Measurements from ENCODE around the gene RGS6.

RGS6 gene

DNA sequence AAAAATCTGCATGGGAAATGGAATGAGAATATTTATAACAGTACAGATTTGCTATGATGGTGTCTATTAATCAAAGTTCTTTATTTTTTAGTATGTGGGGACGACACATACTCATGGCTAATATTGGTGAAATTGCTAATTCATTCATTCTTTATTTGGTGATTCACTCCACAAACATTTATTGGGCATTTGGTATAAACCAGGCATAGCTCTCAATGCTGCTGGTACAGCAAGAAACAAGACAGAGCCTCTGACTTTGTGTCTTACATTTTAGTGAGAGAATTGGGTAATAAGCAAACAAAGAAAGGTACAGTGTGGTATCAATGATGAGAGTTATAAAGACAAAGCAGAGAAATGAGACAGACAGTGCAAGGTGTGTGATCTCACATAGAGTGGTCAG, 129.5 kb downstream of the RGS6 start:
- H3K79me1 ChIP-seq (ENCODE audit: low read length) = no peaks in the 10 kb centered on the region
- H3K9ac ChIP-seq (ENCODE audit: low read length) = no peak overlapping the region
- H4K91ac ChIP-seq (ENCODE audit: low read depth, low read length) = no peak overlapping the region
- H2BK120ac ChIP-seq (ENCODE audit: insufficient read depth, low read length, poor library complexity) = no peak overlapping the region
- DNase-seq = no peak
- H4K8ac ChIP-seq (ENCODE audit: low read depth, low read length) = no peak overlapping the region
- H3K79me2 ChIP-seq (ENCODE audit: control insufficient read depth, insufficient read depth, low read length, poor library complexity) = no peaks in the 10 kb centered on the region
- H3K18ac ChIP-seq (ENCODE audit: low read length) = no peak overlapping the region
- no peak overlapping the region for H2BK12ac ChIP-seq (ENCODE audit: low read length)
- no peak overlapping the region for H2AFZ ChIP-seq (ENCODE audit: insufficient read depth, low read length, poor library complexity)
- no peak overlapping the region for H3K27ac ChIP-seq (ENCODE audit: low read depth, low read length)
- no peak overlapping the region for H3K23ac ChIP-seq (ENCODE audit: low read length)
- no peak overlapping the region for H3K14ac ChIP-seq (ENCODE audit: low read length)
- H3K4ac ChIP-seq (ENCODE audit: low read depth, low read length) = no peak overlapping the region
- H3K4me2 ChIP-seq (ENCODE audit: low read length) = no peak overlapping the region
- H3K36me3 ChIP-seq (ENCODE audit: control insufficient read depth in 1 of 2, insufficient read depth in 2 of 2, low read length in 2 of 2) = no peaks in the 10 kb centered on the region
- H2BK5ac ChIP-seq (ENCODE audit: low read depth, low read length, poor library complexity) = no peak overlapping the region
- no CpG with 5 or more reads among the region's 1 CpG for WGBS (ENCODE audit: extremely low coverage, insufficient coverage, insufficient read length)
- H2AK5ac ChIP-seq (ENCODE audit: low read length) = no peak overlapping the region
- H3K27me3 ChIP-seq (ENCODE audit: insufficient read depth, low read length) = no peaks in the 10 kb centered on the region
- no peaks in the 10 kb centered on the region for H3K4me1 ChIP-seq (ENCODE audit: control insufficient read depth in 1 of 2, insufficient read depth in 2 of 2, low read length in 2 of 2)
- H3K9me3 ChIP-seq (ENCODE audit: insufficient read depth, low read depth, low read length) = no peaks in the 10 kb centered on the region
- no peak overlapping the region for H3K4me3 ChIP-seq (ENCODE audit: low read depth, low read length)
- H4K12ac ChIP-seq (ENCODE audit: low read depth, low read length) = no peak overlapping the region

DNA sequence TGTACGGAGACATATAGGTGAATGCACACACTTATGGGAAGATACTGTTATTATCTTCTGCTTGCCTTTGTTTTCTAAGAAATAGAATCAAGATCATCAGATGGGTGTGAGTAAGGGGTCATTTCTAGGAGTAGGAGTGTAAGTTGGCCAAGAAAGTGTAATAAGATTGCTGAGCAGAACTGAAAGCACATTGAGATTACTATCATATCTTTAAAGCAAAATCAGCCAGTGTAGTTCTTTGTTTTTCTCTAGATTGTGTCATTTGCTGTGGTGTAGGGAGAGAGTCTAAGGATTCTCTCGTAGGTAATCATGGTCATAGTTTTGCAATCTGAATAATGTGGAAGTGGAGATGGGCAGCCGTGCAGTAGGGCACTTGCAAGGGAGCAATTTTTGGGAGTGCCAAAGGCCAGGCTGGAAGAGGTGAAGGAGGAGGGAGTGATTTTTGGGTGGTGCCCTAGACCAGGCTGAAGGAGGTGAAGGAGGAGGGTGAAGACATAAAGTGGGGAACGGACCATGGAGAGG, 131.6 kb downstream of the RGS6 start:
- H4K8ac ChIP-seq (ENCODE audit: low read depth, low read length) = no peak overlapping the region
- WGBS (ENCODE audit: extremely low coverage, insufficient coverage, insufficient read length) = no CpG with 5 or more reads among the region's 4 CpGs
- no peak overlapping the region for H2BK12ac ChIP-seq (ENCODE audit: low read length)
- H3K27me3 ChIP-seq (ENCODE audit: insufficient read depth, low read length) = no peaks in the 10 kb centered on the region
- no peak overlapping the region for H4K91ac ChIP-seq (ENCODE audit: low read depth, low read length)
- H3K4me1 ChIP-seq (ENCODE audit: control insufficient read depth in 1 of 2, insufficient read depth in 2 of 2, low read length in 2 of 2) = no peaks in the 10 kb centered on the region
- H3K79me2 ChIP-seq (ENCODE audit: control insufficient read depth, insufficient read depth, low read length, poor library complexity) = no peaks in the 10 kb centered on the region
- no peak overlapping the region for H3K4ac ChIP-seq (ENCODE audit: low read depth, low read length)
- no peak overlapping the region for H3K9ac ChIP-seq (ENCODE audit: low read length)
- no peaks in the 10 kb centered on the region for H3K79me1 ChIP-seq (ENCODE audit: low read length)
- H3K18ac ChIP-seq (ENCODE audit: low read length) = no peak overlapping the region
- H3K4me2 ChIP-seq (ENCODE audit: low read length) = no peak overlapping the region
- H2AFZ ChIP-seq (ENCODE audit: insufficient read depth, low read length, poor library complexity) = no peak overlapping the region
- no peak overlapping the region for H3K27ac ChIP-seq (ENCODE audit: low read depth, low read length)
- no peak overlapping the region for H3K14ac ChIP-seq (ENCODE audit: low read length)
- H2BK5ac ChIP-seq (ENCODE audit: low read depth, low read length, poor library complexity) = no peak overlapping the region
- H3K4me3 ChIP-seq (ENCODE audit: low read depth, low read length) = no peak overlapping the region
- H3K23ac ChIP-seq (ENCODE audit: low read length) = no peak overlapping the region
- H3K36me3 ChIP-seq (ENCODE audit: control insufficient read depth in 1 of 2, insufficient read depth in 2 of 2, low read length in 2 of 2) = no peaks in the 10 kb centered on the region
- no peak overlapping the region for H2AK5ac ChIP-seq (ENCODE audit: low read length)
- no peaks in the 10 kb centered on the region for H3K9me3 ChIP-seq (ENCODE audit: insufficient read depth, low read depth, low read length)
- no peak for DNase-seq
- H2BK120ac ChIP-seq (ENCODE audit: insufficient read depth, low read length, poor library complexity) = no peak overlapping the region
- no peak overlapping the region for H4K12ac ChIP-seq (ENCODE audit: low read depth, low read length)

DNA sequence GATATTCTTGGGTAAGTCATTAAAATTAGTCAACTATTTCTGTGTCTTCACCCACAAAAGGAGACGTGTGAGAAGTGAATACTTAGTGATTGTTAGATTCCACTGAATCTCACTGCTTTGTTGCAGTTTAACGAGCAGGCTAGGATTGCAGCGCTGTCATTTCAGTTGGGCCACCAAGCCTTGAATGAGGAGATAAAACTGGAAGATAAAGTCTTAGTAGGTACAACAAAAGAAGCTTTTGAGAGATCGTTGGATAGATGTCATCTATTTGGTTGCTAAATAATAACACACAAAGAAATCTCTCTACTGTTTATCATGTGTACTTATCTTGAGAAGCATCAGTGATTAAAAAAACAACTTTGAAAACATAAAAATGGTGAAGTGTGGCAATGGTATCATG, 132.3 kb downstream of the RGS6 start:
- Histone ChIP-seq H4K12ac (ENCODE audit: low read depth, low read length) (no peak overlapping the region), H2AK5ac (ENCODE audit: low read length) (no peak overlapping the region), H3K79me1 (ENCODE audit: low read length) (no peaks in the 10 kb centered on the region), H4K8ac (ENCODE audit: low read depth, low read length) (no peak overlapping the region), H3K79me2 (ENCODE audit: control insufficient read depth, insufficient read depth, low read length, poor library complexity) (no peaks in the 10 kb centered on the region), H3K4me1 (ENCODE audit: control insufficient read depth in 1 of 2, insufficient read depth in 2 of 2, low read length in 2 of 2) (no peaks in the 10 kb centered on the region), H2BK5ac (ENCODE audit: low read depth, low read length, poor library complexity) (no peak overlapping the region), H3K4me3 (ENCODE audit: low read depth, low read length) (no peak overlapping the region), H3K23ac (ENCODE audit: low read length) (no peak overlapping the region), H3K27me3 (ENCODE audit: insufficient read depth, low read length) (no peaks in the 10 kb centered on the region), H2BK12ac (ENCODE audit: low read length) (no peak overlapping the region), H3K9ac (ENCODE audit: low read length) (no peak overlapping the region), H3K27ac (ENCODE audit: low read depth, low read length) (no peak overlapping the region), H4K91ac (ENCODE audit: low read depth, low read length) (no peak overlapping the region), H3K4ac (ENCODE audit: low read depth, low read length) (no peak overlapping the region), H3K14ac (ENCODE audit: low read length) (no peak overlapping the region), H3K18ac (ENCODE audit: low read length) (no peak overlapping the region), H3K9me3 (ENCODE audit: insufficient read depth, low read depth, low read length) (no peaks in the 10 kb centered on the region), H2BK120ac (ENCODE audit: insufficient read depth, low read length, poor library complexity) (no peak overlapping the region), H3K4me2 (ENCODE audit: low read length) (no peak overlapping the region), H3K36me3 (ENCODE audit: control insufficient read depth in 1 of 2, insufficient read depth in 2 of 2, low read length in 2 of 2) (no peaks in the 10 kb centered on the region), H2AFZ (ENCODE audit: insufficient read depth, low read length, poor library complexity) (no peak overlapping the region)
- WGBS (ENCODE audit: extremely low coverage, insufficient coverage, insufficient read length) = no CpG with 5 or more reads among the region's 4 CpGs
- DNase-seq = no peak

DNA sequence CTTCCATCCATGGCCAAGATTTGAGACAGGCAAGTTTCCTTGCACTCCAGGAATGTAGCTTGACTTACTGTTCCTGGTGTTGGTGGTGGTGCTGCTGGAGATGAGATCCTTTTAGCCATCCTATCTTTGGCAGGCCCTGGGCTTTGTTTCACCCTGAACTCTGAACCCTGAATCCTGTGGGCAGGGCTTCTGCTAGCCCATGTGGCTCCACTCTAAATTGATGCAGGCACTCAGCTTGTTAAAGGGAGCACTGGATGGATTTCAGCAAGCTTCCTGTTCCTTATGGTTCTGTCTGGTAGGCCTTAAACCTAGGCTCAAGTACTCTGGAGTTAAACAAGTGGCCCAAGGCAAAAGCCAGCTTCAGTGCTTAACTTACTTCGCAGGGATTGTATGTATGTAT, 138.2 kb downstream of the RGS6 start:
- Histone ChIP-seq H3K9ac (ENCODE audit: low read length) (no peak overlapping the region), H3K36me3 (ENCODE audit: control insufficient read depth in 1 of 2, insufficient read depth in 2 of 2, low read length in 2 of 2) (no peaks in the 10 kb centered on the region), H3K14ac (ENCODE audit: low read length) (no peak overlapping the region), H3K4ac (ENCODE audit: low read depth, low read length) (no peak overlapping the region), H2BK12ac (ENCODE audit: low read length) (peak overlapping the region; percentile 30), H4K91ac (ENCODE audit: low read depth, low read length) (no peak overlapping the region), H4K8ac (ENCODE audit: low read depth, low read length) (no peak overlapping the region), H3K18ac (ENCODE audit: low read length) (peak overlapping the region; percentile 18), H2AFZ (ENCODE audit: insufficient read depth, low read length, poor library complexity) (no peak overlapping the region), H3K4me2 (ENCODE audit: low read length) (no peak overlapping the region), H3K23ac (ENCODE audit: low read length) (no peak overlapping the region), H3K79me1 (ENCODE audit: low read length) (peaks cover 2% of the 10 kb centered on the region), H2BK120ac (ENCODE audit: insufficient read depth, low read length, poor library complexity) (no peak overlapping the region), H3K27me3 (ENCODE audit: insufficient read depth, low read length) (no peaks in the 10 kb centered on the region), H3K27ac (ENCODE audit: low read depth, low read length) (no peak overlapping the region), H3K4me3 (ENCODE audit: low read depth, low read length) (no peak overlapping the region), H2AK5ac (ENCODE audit: low read length) (peak overlapping the region; percentile 46), H4K12ac (ENCODE audit: low read depth, low read length) (no peak overlapping the region), H3K4me1 (ENCODE audit: control insufficient read depth in 1 of 2, insufficient read depth in 2 of 2, low read length in 2 of 2) (peaks cover 0 to 4% of the 10 kb centered on the region in 2 experiments), H3K79me2 (ENCODE audit: control insufficient read depth, insufficient read depth, low read length, poor library complexity) (no peaks in the 10 kb centered on the region), H2BK5ac (ENCODE audit: low read depth, low read length, poor library complexity) (no peak overlapping the region), H3K9me3 (ENCODE audit: insufficient read depth, low read depth, low read length) (no peaks in the 10 kb centered on the region)
- no peak for DNase-seq
- no CpG with 5 or more reads among the region's 1 CpG for WGBS (ENCODE audit: extremely low coverage, insufficient coverage, insufficient read length)
